HG03521 (cell line): ENCODE measurements around the gene ATXN7L1.
"Not testable (repeated sequence)": the region's sequence is repeated elsewhere in the genome, so short reads cannot be mapped to it uniquely, and the experiment has no call there.

Experiments
- ATAC-seq: cut with Tn5 transposase; IDR thresholded peaks from one replicate; pipeline ENCODE4 v1.9.1; 2021; ENCODE audit warnings: mild to moderate bottlenecking, moderate library complexity; ENCODE audit not compliant: unreplicated experiment

The ATXN7L1 gene

GRCh38 chr7:105862276-105862675 lies 14.1 kb downstream of the ATXN7L1 start:
- no peak for ATAC-seq

DNA sequence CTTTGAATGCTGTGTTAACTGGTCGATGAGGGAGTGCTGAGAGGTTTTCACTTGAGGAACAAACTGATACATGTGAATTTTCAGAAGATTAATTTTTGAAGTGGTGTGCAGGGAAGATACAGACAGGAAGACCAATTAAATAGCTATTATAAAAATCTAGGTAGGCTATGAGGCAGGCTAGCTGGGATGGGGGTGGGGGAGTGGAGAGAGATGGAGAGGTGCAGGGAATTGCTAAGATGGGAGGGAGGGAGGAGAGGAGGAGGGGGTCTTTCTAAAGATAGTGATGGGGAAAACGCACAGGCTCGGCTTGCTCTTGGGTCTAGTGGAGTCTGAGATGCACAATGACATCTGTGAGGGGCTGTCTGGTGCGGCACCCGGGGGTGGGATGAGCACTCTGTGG lies 15.2 kb downstream of the ATXN7L1 start:
- no peak for ATAC-seq

- no peak for ATAC-seq
Measured at GRCh38 chr7:105860793-105861192, 15.6 kb downstream of the ATXN7L1 start.

DNA sequence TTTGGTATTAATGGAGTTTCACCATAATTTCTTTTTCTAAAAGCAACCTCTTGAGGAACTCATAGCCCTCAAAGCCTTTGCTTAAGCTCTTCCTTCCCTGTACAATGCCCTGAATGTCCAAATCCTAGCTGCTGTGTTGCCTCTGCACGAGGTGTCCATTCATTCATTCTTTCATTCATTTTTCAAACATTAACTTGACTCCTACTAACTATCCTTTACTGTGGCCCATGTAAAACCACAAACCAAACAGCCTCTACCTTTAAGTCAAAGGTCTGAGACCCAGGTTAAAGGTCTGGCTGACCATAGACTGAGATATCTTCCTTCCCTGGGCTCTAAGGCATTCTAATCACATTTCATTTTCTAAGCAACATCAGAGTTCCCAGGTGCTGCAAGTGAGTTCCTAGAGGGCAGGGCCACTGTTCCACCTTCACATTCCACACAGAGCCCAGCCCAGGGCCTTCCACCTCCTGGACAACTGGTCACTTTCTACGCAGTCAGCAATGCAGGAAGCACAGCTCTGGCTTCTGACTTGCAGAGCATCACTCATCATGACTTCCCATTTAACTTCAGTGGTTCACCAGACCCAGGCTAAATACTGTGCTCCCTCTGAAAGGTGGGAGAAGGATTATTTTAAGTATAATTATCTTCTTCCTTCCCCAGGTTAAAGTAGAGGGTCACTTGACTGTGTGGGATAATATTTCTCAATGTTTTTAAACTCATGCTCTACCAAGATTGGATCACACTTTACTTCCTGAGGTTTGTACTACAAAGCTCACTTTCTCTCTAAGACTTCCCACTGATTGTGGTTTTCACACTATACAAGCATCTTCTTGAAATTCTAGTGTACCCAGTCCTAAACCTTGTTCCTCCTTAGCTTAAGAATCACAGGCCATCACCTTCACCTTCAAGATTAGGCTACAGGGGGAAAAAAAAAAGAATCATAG lies 19.1 kb downstream of the ATXN7L1 start:
- no peak for ATAC-seq

DNA sequence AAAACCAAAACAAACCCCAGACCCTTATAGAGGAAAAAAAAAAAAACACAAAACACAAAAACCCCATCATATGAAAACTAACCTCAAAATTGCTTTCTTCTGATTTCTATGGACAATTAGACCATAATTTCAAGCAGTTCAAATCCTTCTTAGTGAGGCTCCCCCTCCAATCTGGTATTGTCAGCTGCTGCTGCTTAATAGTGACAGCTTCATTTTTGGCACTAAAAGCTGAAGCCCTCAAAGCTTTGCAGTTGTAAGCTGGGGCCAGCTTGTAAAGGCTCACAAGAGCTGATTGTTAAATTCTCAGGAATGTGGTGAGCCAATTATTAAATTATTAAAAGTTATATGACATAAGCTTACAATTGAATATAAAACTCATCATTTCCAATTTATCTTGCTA lies 21.9 kb downstream of the ATXN7L1 start:
- ATAC-seq, result no peak

- ATAC-seq, result no peak
Measured at GRCh38 chr7:105853931-105854419, 22.4 kb downstream of the ATXN7L1 start.

GRCh38 chr7:105851064-105851463 lies 25.3 kb downstream of the ATXN7L1 start:
- no peak for ATAC-seq

GRCh38 chr7:105849122-105849855 lies 27.1 kb downstream of the ATXN7L1 start:
- ATAC-seq, result no peak

DNA sequence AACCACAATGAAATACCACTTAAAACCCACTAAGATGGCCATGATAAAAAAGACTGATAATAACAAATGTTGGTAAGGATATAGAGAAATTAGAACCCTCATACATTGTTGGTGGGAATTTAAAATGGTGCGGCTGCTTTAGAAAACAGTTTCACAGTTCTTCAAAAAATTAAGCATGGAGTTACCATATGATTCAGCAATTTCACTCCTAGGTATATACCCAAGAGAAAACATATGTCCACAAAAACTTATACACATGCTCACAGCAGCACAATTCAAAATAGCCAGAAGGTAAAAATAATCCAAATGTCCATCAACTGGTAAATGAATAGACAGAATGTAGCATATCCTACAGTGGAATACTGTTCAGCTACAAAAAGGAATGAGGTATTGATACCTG lies 30.0 kb downstream of the ATXN7L1 start:
- no peak for ATAC-seq

DNA sequence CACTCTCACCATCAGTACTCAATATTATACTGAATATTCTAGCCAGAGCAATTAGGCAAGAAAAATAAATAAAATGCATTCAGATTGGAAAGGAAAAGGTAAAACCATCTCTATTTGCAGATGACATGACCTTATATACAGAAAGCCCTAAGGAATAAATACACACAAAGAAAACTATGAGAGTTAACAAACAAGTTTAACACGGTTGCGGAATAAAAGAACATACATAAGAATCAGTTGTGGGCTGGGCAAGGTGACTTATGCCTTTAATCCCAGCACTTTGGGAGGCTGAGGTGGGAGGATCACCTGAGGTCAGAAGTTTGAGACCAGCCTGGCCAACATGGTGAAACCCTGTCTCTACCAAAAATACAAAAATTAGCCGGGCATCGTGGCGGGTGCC lies 31.7 kb downstream of the ATXN7L1 start:
- not testable (repeated sequence) for ATAC-seq

DNA sequence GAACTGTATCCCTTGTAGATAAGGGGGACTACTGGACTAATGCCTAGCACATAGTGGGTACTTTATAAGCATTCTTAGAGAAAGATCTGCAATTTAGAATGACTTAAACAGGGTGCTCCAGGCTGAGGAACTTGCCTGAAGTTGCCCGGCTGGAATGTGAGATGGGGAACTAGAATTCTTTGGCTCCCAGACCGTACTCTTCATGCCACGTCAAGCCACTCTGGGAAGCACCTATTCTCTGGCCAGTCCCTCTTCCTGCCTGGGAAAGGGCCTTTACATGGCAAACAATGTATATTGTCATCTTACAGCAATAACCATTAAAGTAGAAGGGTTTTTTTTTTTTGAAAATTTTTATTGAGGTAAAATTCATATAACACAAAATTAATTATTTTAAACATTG lies 34.5 kb downstream of the ATXN7L1 start:
- no peak for ATAC-seq

DNA sequence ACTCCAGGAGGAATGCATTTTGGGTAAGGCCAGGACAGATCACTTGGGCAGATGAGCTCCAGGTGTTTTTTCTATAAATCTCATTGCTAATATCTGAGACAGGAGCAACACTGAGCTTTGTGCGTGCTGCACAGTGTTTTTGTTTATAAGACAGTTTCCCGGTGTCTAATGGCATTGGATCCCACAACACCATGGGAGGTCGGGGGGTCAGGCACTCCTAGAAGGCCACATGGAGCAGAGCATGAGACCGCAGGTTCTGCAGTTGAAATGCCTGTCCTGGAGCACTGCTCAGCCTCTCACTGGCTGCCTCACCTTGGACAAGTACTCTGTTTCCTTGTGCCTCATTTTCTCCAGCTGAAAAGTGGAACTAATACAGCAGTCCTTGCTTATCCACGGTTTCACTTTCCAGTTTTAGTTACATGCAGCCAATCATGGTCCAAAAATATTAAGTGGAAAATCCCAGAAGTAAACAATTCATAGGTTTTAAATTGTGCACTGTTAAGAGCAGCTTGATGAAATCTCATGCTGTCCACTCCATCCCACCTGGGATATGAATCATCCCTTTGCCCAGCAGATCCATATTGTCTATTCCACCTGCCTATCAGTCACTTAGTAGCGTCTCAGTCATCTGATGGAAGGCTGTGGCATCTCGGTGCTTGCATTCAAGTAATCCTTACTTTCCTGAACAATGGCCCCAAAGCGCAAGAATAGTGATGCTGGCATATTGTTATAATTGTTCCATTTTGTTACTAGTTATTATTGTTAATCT lies 35.2 kb downstream of the ATXN7L1 start:
- ATAC-seq, result no peak

DNA sequence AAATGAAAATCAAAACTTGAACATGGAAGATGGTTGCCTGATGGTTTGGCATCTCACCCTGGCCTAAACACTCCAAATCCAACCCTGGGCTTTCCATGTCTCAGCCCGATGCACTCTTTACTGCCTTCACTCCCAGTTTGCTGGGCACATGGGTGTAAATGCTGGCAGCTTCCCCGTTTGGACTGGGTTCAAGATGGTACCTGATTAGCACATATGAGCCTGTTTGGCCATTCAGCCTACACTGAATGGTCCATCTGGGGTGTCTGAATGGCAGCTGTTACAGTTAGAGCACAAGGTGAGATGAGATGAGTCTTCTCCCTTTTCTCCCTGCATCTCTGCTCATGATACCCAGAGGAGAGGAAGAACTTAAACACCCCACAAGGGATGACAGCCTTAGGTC lies 37.1 kb downstream of the ATXN7L1 start:
- no peak for ATAC-seq

DNA sequence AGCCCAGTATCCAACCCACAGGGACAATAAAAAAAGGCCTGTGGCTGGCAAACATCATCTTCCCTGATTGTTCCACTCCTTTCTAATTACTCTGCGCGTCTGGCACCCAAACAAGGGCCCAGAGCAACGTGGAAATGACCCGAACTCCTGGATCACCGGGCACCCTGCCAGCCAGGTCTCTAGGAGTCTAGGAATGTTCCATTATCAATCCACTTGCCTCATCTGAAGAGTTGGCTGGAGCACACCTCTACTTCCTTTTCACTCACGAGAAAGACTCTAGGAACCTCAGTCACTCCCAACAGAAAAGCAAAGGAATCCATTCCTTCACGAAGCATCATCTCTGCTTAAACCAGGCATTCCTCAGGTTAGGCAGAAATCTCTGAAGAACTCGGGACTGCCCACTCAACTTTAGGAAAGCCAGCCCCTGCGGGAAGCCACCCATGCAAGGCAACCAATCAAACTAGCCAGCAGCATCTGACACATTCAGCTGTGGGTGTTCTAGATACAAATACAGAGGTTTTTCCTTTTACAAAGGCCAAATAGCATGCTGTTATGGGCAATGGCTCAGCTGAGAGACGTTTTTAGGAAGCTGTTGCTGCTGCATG lies 37.7 kb downstream of the ATXN7L1 start:
- ATAC-seq, result no peak

DNA sequence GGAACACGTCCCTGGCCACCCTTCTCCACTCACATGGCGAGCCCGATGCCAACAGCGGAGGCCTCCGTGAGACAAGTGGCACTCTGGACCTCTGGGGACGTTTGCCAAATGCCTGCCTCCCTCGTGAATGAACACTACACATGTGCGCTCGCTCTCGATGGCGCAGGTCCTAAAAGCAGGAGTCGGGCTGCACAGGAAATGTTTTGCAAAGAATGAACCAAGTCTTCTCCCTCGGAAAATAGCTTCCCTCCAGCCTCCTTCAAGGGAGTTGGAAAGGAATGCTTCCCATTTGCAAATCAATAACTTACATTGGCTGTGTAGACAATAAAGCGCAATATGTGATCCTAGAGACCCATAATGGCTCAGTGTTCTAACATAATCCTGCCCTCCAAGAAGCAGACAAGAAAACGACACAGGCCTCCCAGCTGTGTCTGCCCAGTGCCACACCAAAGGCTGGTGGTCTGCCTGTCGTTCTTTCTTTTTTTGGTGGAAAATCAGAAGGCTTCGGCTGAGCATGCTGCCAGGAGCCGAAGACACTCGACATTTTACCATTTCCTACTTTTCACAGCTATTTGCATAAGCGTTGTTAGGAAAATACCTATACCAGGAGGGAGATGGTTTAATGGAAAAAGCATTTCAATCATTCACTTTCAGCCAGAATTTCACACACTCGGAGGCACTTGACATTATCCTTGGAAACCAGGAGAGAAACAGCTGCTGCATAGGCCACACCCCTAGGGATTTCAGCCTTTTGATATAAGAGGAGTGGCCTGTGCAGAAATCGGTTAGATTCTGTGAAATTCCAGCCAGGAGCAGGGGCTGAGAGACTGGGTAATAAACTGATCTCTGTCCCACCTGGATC lies 38.4 kb downstream of the ATXN7L1 start:
- ATAC-seq, result no peak

DNA sequence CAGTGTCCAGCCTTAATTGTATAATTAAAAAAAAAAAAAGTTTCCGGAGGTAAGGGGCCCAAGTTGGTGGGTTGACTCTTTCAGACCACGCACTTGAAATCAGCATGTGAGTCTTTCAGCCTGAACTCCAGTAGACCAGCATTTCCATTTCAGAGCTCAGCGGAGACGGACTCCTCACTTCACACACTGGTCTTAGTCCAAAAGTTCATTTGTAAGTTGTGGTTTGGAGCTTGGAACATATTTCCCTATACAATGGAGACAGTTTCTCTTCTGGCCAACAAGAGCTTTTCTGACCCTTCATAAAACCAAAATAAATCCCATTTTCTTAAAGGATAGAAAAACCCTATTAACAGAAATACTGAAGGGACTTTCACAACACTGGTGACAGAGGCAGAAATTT lies 41.0 kb downstream of the ATXN7L1 start:
- ATAC-seq, result no peak

DNA sequence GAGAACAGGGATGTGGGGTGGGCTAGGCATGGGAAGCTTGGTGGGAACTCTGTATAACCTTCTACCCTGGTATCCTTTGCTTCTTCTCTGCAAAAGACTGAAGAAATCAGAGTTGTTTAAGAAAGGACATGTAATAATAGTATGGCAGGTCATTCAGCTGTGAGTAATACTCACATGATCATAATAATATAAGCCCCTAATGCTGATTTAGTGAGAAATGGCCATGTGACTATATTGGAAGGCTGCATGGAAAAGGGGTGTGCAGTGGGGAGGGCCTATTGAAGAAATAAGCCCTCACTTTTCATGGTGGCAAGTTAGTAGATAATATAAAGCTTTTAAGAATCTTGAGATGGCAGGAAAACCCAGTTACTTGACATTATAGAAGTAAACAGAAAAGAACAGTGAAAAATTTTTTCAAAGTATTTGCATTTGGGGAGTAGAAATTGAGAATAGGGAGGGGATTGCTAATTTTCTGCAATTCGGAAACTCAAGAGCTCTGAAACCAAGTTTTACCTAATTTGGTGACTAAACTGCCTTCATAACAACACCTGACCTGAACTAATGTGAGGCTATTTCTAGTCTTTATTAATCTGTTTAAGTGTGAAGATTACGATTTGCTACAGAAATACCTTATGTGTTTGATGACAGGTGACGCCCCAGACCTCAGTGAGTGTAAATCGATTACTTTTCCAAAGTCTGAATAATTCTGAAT lies 44.4 kb downstream of the ATXN7L1 start:
- no peak for ATAC-seq

GRCh38 chr7:105831302-105831620 lies 45.1 kb downstream of the ATXN7L1 start:
- no peak for ATAC-seq
